Activated CD8-positive, alpha-beta T cell treated with anti-CD3 and anti-CD28 coated beads for 36 hours (primary cell): ENCODE data around the gene ATP6V0A4. TPM values are rescaled to one million over a fixed set of nuclear protein-coding genes. Genes with fewer than 3 reads are reported as not detected.

Source experiments
- ATAC-seq: fragments of 200-7000 bp; cut with Tn5 transposase; one replicate; pipeline ENCODE4 v1.10.0; 2021; ENCODE audit warnings: mild to moderate bottlenecking, moderate library complexity
- CTCF ChIA-PET: fragments of 350-600 bp; sonication (Branson Sonifier 250); formaldehyde crosslinking; loops from one replicate; lab custom pipeline; 2021; ENCODE audit warnings: antibody characterized with exemption; lab: Charles Lee
- POLR2A ChIA-PET: fragments of 350-600 bp; sonication (Branson Sonifier 250); formaldehyde crosslinking; loops from one replicate; lab custom pipeline; 2021; ENCODE audit warnings: antibody characterized with exemption; lab: Charles Lee
- DNase-seq: peaks from one replicate; pipeline ENCODE4 v3.0.0-alpha.2; 2020
- H3K27ac Mint-ChIP-seq: one replicate; pipeline ENCODE4 v1.8.0; 2021; ENCODE audit warnings: mild to moderate bottlenecking, mixed read lengths
- H3K27me3 Mint-ChIP-seq: one replicate; pipeline ENCODE4 v1.8.0; 2021; ENCODE audit warnings: mixed read lengths
- H3K36me3 Mint-ChIP-seq: one replicate; pipeline ENCODE4 v1.8.0; 2021; ENCODE audit warnings: low read depth, mixed read lengths
- H3K4me1 Mint-ChIP-seq: one replicate; pipeline ENCODE4 v1.8.0; 2021; ENCODE audit warnings: low read depth, mixed read lengths
- H3K4me3 Mint-ChIP-seq: one replicate; pipeline ENCODE4 v1.8.0; 2021; ENCODE audit warnings: mild to moderate bottlenecking, moderate library complexity, mixed read lengths
- H3K9me3 Mint-ChIP-seq: one replicate; pipeline ENCODE4 v1.8.0; 2021; ENCODE audit warnings: mixed read lengths
- intact Hi-C: fragments of 100-400 bp; cut with micrococcal nuclease; formaldehyde crosslinking; loops from one replicate; pipeline ENCODE4 v1.10.0; 2022
- total RNA-seq, 2 experiments: library from RNA; stranded (reverse); gene quantifications; one replicate each; pipeline ENCODE4 v1.2.3, GENCODE V29; 2021
- TF ChIP-seq, protein P1 (sequence below): fragments of 200-600 bp; IDR thresholded peaks from one replicate; pipeline ENCODE4 v1.8.0; 2022; ENCODE audit warnings: antibody characterized with exemption, mild to moderate bottlenecking

Gene ATP6V0A4
- total RNA-seq, 2 experiments from 2014 or later: not detected

DNA sequence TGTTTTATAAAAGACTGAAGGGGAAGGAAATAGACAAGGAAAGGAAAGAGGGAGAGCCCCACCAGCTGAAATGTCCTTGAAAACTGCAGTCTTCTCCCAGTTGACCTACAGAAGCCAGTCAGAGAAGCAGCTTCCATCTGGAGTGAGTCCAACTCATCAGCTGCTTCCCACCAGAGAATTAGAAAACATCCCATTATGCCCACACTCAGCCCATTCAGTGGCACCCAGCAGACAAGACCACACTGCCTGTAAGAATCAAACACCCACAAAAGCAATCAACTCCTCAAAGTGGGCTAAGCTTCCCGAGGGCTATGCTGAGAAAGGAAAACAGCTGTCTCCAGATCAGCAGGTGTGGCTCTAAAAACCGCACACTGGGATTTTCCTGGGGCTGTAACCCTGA lies 29.8 kb downstream of the ATP6V0A4 start:
- Mint-ChIP-seq H3K36me3 (no peaks in the 10 kb centered on the region), H3K27ac (no peak overlapping the region), H3K4me1 (no peaks in the 10 kb centered on the region), H3K9me3 (no peaks in the 10 kb centered on the region), H3K4me3 (no peak overlapping the region), H3K27me3 (no peaks in the 10 kb centered on the region)
- ChIA-PET CTCF (interaction anchor here (1.3 kb wide), 1 partner anchor 30 kb away, joined by 3 read pairs; no protein-coding TSS in a partner anchor), POLR2A (no interaction called here)
- intact Hi-C loops: no loop called here
- DNase-seq (no peak), ATAC-seq (no peak)
- TF ChIP-seq, protein P1, sequence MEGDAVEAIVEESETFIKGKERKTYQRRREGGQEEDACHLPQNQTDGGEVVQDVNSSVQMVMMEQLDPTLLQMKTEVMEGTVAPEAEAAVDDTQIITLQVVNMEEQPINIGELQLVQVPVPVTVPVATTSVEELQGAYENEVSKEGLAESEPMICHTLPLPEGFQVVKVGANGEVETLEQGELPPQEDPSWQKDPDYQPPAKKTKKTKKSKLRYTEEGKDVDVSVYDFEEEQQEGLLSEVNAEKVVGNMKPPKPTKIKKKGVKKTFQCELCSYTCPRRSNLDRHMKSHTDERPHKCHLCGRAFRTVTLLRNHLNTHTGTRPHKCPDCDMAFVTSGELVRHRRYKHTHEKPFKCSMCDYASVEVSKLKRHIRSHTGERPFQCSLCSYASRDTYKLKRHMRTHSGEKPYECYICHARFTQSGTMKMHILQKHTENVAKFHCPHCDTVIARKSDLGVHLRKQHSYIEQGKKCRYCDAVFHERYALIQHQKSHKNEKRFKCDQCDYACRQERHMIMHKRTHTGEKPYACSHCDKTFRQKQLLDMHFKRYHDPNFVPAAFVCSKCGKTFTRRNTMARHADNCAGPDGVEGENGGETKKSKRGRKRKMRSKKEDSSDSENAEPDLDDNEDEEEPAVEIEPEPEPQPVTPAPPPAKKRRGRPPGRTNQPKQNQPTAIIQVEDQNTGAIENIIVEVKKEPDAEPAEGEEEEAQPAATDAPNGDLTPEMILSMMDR: no peak

DNA sequence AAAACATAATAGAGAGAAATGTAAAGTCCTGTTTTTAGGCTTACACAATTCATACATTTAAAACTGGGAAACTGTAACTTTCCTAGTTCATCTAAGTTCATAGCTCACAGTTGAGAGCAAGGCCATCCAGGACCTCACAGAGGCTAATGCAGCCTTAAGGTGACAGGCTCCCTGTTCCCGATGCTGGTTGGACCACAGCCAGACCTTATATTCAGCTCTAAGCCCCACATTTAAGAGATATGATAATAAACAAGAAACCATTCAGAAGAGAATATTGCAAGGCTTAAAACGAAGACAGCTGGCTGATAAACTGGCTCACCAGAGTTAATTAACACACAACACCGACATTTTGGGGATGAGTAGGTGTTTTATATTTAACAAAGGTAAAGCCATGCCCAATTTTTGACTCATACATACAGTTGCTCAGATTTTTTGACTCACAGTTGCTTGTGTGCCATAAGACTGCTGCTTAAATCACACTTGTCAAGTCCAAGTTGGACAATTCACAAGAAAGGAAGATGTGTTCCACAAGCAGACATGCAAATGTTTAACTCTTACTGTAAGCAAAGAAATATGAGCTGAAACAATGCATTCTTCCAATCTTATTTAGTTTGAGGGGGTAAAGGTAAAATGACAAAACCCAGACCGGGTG lies 41.3 kb downstream of the ATP6V0A4 start:
- H3K27me3 Mint-ChIP-seq: no peaks in the 10 kb centered on the region
- CTCF ChIA-PET: interaction anchor here (1.0 to 1.7 kb wide), 2 partner anchors 18 kb away, joined by 3 read pairs; no protein-coding TSS in a partner anchor
- H3K27ac Mint-ChIP-seq: no peak overlapping the region
- H3K36me3 Mint-ChIP-seq: no peaks in the 10 kb centered on the region
- H3K4me3 Mint-ChIP-seq: no peak overlapping the region
- POLR2A ChIA-PET: interaction anchor here (0.7 kb wide), 1 partner anchor 8 kb away, joined by 3 read pairs; no protein-coding TSS in a partner anchor
- no peaks in the 10 kb centered on the region for H3K9me3 Mint-ChIP-seq
- H3K4me1 Mint-ChIP-seq: peaks cover 38% of the 10 kb centered on the region
- DNase-seq (no peak), ATAC-seq (no peak)
- intact Hi-C loops: no loop called here
- TF ChIP-seq, protein P1: no peak

DNA sequence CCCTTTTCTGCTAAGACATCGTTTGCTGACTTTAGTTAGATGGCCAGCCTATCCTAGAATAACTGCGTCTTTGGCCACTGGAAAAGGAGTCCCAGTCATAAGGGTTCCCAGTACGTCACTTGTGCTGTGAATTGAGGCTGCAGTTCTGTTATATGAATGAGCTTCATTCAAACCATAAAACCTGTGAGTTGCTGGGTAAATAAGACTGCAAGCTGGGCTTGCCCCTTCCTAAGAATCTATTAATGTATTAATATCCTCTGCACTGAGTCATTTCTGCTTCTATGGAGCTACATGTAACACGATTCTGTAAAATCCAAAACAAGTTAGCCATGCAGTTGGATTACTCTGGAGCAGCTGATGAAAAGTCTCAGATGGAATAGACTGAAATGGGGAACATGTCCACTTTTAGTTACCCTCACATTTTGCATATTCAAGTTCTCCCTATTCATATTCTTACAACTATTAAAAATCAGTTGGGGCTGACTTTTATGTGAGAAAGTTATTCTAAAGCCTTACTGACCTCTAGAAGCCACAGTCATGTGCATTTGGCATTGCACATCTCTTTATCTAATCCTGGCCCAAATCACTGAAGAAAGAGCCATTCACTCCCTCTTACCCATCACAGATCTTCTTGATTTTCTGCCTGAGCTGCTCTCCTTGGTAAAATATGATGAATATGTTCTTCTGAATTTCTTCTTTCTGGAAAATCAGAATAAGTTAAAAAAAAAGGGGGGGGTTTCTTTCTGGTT lies 42.0 kb downstream of the ATP6V0A4 start:
- ATAC-seq (no peak), DNase-seq (no peak)
- intact Hi-C loops: no loop called here
- Mint-ChIP-seq H3K36me3 (no peaks in the 10 kb centered on the region), H3K27ac (no peak overlapping the region), H3K27me3 (no peaks in the 10 kb centered on the region), H3K4me1 (peaks cover 43% of the 10 kb centered on the region), H3K4me3 (no peak overlapping the region), H3K9me3 (no peaks in the 10 kb centered on the region)
- TF ChIP-seq, protein P1: no peak
- ChIA-PET POLR2A (no interaction called here), CTCF (interaction anchor here (0.8 to 1.0 kb wide), 2 partner anchors 17 to 149 kb away, joined by 3 read pairs; no protein-coding TSS in a partner anchor)

DNA sequence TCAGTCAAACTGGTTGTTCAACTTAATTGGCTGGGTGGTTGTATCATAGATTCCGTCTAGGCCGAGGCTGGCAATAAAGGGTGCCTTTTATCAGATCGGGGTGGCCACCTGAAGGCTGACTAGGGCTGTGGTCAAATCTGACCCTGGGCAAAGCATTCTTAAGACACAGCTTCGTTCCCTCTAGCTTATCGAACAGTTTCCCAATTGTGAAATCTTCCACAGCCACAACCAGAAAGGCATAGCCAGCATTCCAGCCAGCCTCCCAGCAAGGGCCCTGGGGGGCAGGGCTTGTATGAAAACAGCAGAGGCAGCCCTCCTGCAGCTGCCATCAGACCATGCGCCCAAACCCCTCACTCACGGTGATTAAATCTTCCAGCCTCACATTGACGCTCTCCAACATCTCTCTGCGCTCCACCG lies 42.7 kb downstream of the ATP6V0A4 start:
- intact Hi-C loops: no loop called here
- TF ChIP-seq, protein P1: no peak
- Mint-ChIP-seq H3K36me3 (no peaks in the 10 kb centered on the region), H3K4me1 (peaks cover 50% of the 10 kb centered on the region), H3K4me3 (no peak overlapping the region), H3K27ac (no peak overlapping the region), H3K9me3 (no peaks in the 10 kb centered on the region), H3K27me3 (no peaks in the 10 kb centered on the region)
- CTCF ChIA-PET: interaction anchor here (0.8 kb wide), 1 partner anchor 150 kb away, joined by 3 read pairs; no protein-coding TSS in a partner anchor
- POLR2A ChIA-PET: no interaction called here
- DNase-seq (no peak), ATAC-seq (no peak)

DNA sequence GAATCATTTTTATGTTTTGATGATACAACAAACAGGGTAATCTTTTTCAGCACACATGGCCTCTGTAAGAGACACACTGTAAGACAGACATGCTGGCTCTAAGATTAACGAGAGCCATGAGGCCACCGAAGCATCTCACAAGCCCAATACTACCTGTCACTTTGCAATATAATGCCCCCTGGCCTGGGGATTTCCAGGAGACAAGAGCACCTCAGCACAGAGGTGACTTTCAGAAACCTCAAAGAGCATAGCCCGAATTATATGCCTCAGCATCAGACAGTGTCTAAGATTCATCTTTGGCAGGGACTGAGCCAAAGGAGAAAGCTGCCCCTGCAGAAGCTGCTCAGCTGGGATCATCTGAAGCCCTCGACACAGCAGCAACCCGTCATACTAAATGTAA lies 44.4 kb downstream of the ATP6V0A4 start:
- DNase-seq: peak; percentile 32
- H3K27me3 Mint-ChIP-seq: no peaks in the 10 kb centered on the region
- POLR2A ChIA-PET: no interaction called here

More for the DNA sequence above, 44.4 kb downstream of the ATP6V0A4 start:
- CTCF ChIA-PET: interaction anchor here (1.0 kb wide), 1 partner anchor 321 kb away, joined by 3 read pairs; no protein-coding TSS in a partner anchor
- no peak overlapping the region for H3K4me3 Mint-ChIP-seq
- H3K4me1 Mint-ChIP-seq: peaks cover 64% of the 10 kb centered on the region
- intact Hi-C loops: no loop called here
- H3K27ac Mint-ChIP-seq: peak overlapping the region; percentile 86
- H3K9me3 Mint-ChIP-seq: no peaks in the 10 kb centered on the region
- no peaks in the 10 kb centered on the region for H3K36me3 Mint-ChIP-seq
- TF ChIP-seq, protein P1: no peak
- ATAC-seq: no peak
